HCT116 (cell line): ENCODE data around the gene POLA1. TPM values are rescaled to one million over a fixed set of nuclear protein-coding genes. Genes with fewer than 3 reads are reported as not detected.

Source experiments
- ATAC-seq: fragments of 200-7000 bp; cut with Tn5 transposase; 2 replicates; pipeline ENCODE4 v1.9.1; 2020; ENCODE audit warnings: mild to moderate bottlenecking, moderate library complexity
- BruUV-seq: library from RNA; stranded (reverse); fragments of 400-500 nt; replicated peaks from 2 replicates; lab custom pipeline; 2021; lab: Mats Ljungman, UMichigan
- CTCF ChIA-PET: fragments of 300-600 bp; sonication (Branson Sonifier 250); formaldehyde crosslinking; loops from one replicate; lab custom pipeline; 2021; ENCODE audit warnings: antibody characterized with exemption; lab: Charles Lee
- POLR2A ChIA-PET: fragments of 300-600, 350-600 bp; sonication (Branson Sonifier 250); formaldehyde crosslinking; loops from one replicate; lab custom pipeline; 2021; ENCODE audit warnings: antibody characterized with exemption; lab: Charles Lee
- RAD21 ChIA-PET, 2 experiments: fragments of 300-600 bp; sonication (Branson Sonifier 250); formaldehyde crosslinking; loops; one replicate each; lab custom pipeline; 2023; ENCODE audit warnings: low total read pairs in 2 of 2; ENCODE audit not compliant: uncharacterized antibody in 2 of 2, unreplicated experiment in 2 of 2, low non-redundant PET in 1 of 2; lab: Charles Lee
- DNase-seq: peaks from one replicate; pipeline ENCODE4 v3.0.0-alpha.2; 2010; ENCODE audit warnings: low read depth, low spot score
- H2AFZ ChIP-seq: fragments of 200-600 bp; shearing (Covaris generic), sonication (generic); 2 replicates; pipeline ENCODE4 v1.6.1; 2017; ENCODE audit warnings: low read depth, mixed run types, mixed read lengths, antibody characterized with exemption, low read length; ENCODE audit not compliant: poor library complexity, severe bottlenecking
- H3K27ac ChIP-seq: 2 replicates; pipeline ENCODE4 v1.5.1; 2012; ENCODE audit warnings: low read depth, low read length
- H3K27me3 ChIP-seq: fragments of 200-600 bp; sonication (generic); 2 replicates; pipeline ENCODE4 v1.6.1; 2016; ENCODE audit warnings: mixed run types, low read length, mixed read lengths; ENCODE audit not compliant: insufficient read depth
- H3K36me3 ChIP-seq, 2 experiments: fragments of 200-500 bp in 1 of 2; fragments of 200-600 bp in 1 of 2; sonication (Bioruptor generic) in 1 of 2; sonication (generic) in 1 of 2; 2 replicates each; pipeline versions ENCODE4 v1.5.1 to v1.6.1; 2014 to 2016; ENCODE audit warnings: low read length in 2 of 2, inconsistent platforms in 1 of 2, mixed read lengths in 1 of 2, mixed run types in 1 of 2; ENCODE audit not compliant: insufficient read depth in 2 of 2, control insufficient read depth in 1 of 2
- H3K4me1 ChIP-seq, 2 experiments: fragments of 200-600 bp in 1 of 2; sonication (generic) in 1 of 2; 2 replicates each; pipeline versions ENCODE4 v1.5.1 to v1.6.1; 2012 to 2017; ENCODE audit warnings: low read length in 2 of 2, inconsistent platforms in 1 of 2, mild to moderate bottlenecking in 1 of 2, mixed read lengths in 1 of 2, mixed run types in 1 of 2, moderate library complexity in 1 of 2; ENCODE audit not compliant: insufficient read depth in 2 of 2, control insufficient read depth in 1 of 2
- H3K4me2 ChIP-seq: fragments of 200-600 bp; sonication (generic); 2 replicates; pipeline ENCODE4 v1.6.1; 2017; ENCODE audit warnings: mixed run types, low read length, mixed read lengths
- H3K4me3 ChIP-seq, 2 experiments: fragments of 200-600 bp in 1 of 2; sonication (generic) in 1 of 2; replicated peaks in 1 of 2; 2 replicates each; pipeline ENCODE4 v1.5.1; 2011 to 2016; ENCODE audit warnings: low read length in 2 of 2, control low read depth in 1 of 2, low read depth in 1 of 2, mild to moderate bottlenecking in 1 of 2, mixed read lengths in 1 of 2, mixed run types in 1 of 2
- H3K79me2 ChIP-seq: fragments of 200-600 bp; sonication (generic); 2 replicates; pipeline ENCODE4 v1.6.1; 2017; ENCODE audit warnings: mild to moderate bottlenecking, mixed run types, low read length, moderate library complexity, mixed read lengths; ENCODE audit not compliant: insufficient read depth
- H3K9ac ChIP-seq: fragments of 200-600 bp; sonication (generic); 2 replicates; pipeline ENCODE4 v1.6.1; 2016; ENCODE audit warnings: low read length, mixed read lengths
- H3K9me2 ChIP-seq: fragments of 200-600 bp; sonication (generic), shearing (Covaris generic); 2 replicates; pipeline ENCODE4 v1.6.1; 2017; ENCODE audit warnings: mixed run types, mild to moderate bottlenecking, moderate library complexity; ENCODE audit not compliant: insufficient read depth
- H3K9me3 ChIP-seq, 2 experiments: fragments of 200-500 bp in 1 of 2; fragments of 200-600 bp in 1 of 2; sonication (Bioruptor generic) in 1 of 2; sonication (generic) in 1 of 2; 2 replicates each; pipeline ENCODE4 v1.6.1; 2014 to 2017; ENCODE audit warnings: low read length in 2 of 2, mixed read lengths in 2 of 2, inconsistent platforms in 1 of 2, low read depth in 1 of 2, mild to moderate bottlenecking in 1 of 2, mixed run types in 1 of 2, moderate library complexity in 1 of 2; ENCODE audit not compliant: control insufficient read depth in 1 of 2, insufficient read depth in 1 of 2
- H4K20me1 ChIP-seq: fragments of 200-600 bp; sonication (generic), shearing (Covaris generic); 2 replicates; pipeline ENCODE4 v1.6.1; 2017; ENCODE audit warnings: mixed run types, mild to moderate bottlenecking, moderate library complexity; ENCODE audit not compliant: insufficient read depth
- CTCF ChIP-seq, 3 experiments: fragments of 200-600 bp in 1 of 3; sonication (generic) in 1 of 3; IDR thresholded peaks in 2 of 3; conservative IDR thresholded peaks in 1 of 3; 2 replicates each; pipeline ENCODE4 v1.5.1; 2012 to 2017; ENCODE audit warnings: low read depth in 2 of 3, low read length in 2 of 3, antibody characterized with exemption in 1 of 3, borderline replicate concordance in 1 of 3, control low read depth in 1 of 3, mild to moderate bottlenecking in 1 of 3, mixed read lengths in 1 of 3, mixed run types in 1 of 3, moderate library complexity in 1 of 3; ENCODE audit not compliant: insufficient read depth in 1 of 3
- EGR1 ChIP-seq: IDR thresholded peaks from 2 replicates; pipeline ENCODE4 v1.6.1; 2012; ENCODE audit warnings: low read depth
- ELF1 ChIP-seq: IDR thresholded peaks from 2 replicates; pipeline ENCODE4 v1.6.1; 2012; ENCODE audit warnings: low read depth, borderline replicate concordance
- EZH2 ChIP-seq: fragments of 200-600 bp; sonication (generic); IDR thresholded peaks from 2 replicates; pipeline ENCODE4 v1.6.1; 2017; ENCODE audit warnings: antibody characterized with exemption, mixed run types
- FOSL1 ChIP-seq: IDR thresholded peaks from 2 replicates; pipeline ENCODE4 v1.6.1; 2012; ENCODE audit warnings: low read depth
- JUND ChIP-seq: IDR thresholded peaks from 2 replicates; pipeline ENCODE4 v1.6.1; 2012
- MAX ChIP-seq: IDR thresholded peaks from 2 replicates; pipeline ENCODE4 v1.6.1; 2012
- RAD21 ChIP-seq: IDR thresholded peaks from 2 replicates; pipeline ENCODE4 v1.6.1; 2012; ENCODE audit warnings: low read depth, mild to moderate bottlenecking
- REST ChIP-seq: IDR thresholded peaks from 2 replicates; pipeline ENCODE4 v1.6.1; 2012; ENCODE audit warnings: low read depth
- SP1 ChIP-seq: IDR thresholded peaks from 2 replicates; pipeline ENCODE4 v1.6.1; 2012; ENCODE audit warnings: low read depth
- SRF ChIP-seq: IDR thresholded peaks from 2 replicates; pipeline ENCODE4 v1.6.1; 2012; ENCODE audit warnings: low read depth
- TCF7L2 ChIP-seq: IDR thresholded peaks from 2 replicates; pipeline ENCODE4 v1.7.0; 2011; ENCODE audit warnings: borderline replicate concordance, inconsistent platforms; ENCODE audit not compliant: insufficient read depth, insufficient read length; ENCODE audit errors: extremely low read depth
- YY1 ChIP-seq: IDR thresholded peaks from 2 replicates; pipeline ENCODE4 v1.6.1; 2011; ENCODE audit warnings: low read length, low read depth, moderate library complexity, mild to moderate bottlenecking; ENCODE audit not compliant: insufficient replicate concordance; ENCODE audit errors: extremely low read depth
- ZFX ChIP-seq: fragments of 450-650 bp; IDR thresholded peaks from 2 replicates; pipeline ENCODE4 v1.6.1; 2017
- intact Hi-C: fragments of 100-400 bp; cut with micrococcal nuclease; formaldehyde crosslinking; loops from 2 replicates; pipeline ENCODE4 v1.10.0; 2022
- total RNA-seq: library from RNA; stranded (reverse); gene quantifications from one replicate; pipeline ENCODE4 v1.2.1, GENCODE V29; 2021; ENCODE audit not compliant: unreplicated experiment
- TF ChIP-seq, protein P1 (sequence below): IDR thresholded peaks from 2 replicates; pipeline ENCODE4 v1.6.1; 2012

The POLA1 gene
- total RNA-seq, 1 experiment from 2014 or later = 27.0 TPM

DNA sequence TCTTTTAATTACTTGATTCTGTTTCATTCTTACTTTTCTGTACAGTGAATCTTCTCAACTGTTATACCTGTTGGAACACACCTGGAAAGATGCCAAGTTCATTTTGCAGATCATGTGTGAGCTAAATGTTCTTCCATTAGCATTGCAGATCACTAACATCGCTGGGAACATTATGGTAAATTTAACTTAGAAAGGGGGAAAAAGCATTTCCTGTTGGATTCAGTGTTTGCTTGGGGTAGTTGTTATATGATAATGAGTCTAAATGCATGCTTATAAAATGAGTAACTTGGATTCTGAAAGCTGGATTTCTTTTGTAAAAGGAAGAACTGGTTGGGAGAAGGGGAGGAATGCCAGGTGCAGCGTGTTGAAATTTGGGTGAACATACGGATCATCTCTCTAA lies 47.6 kb downstream of the POLA1 start:
- CTCF ChIA-PET = no interaction called here
- DNase-seq = no peak
- intact Hi-C loops = no loop called here

More for the DNA sequence above, 47.6 kb downstream of the POLA1 start:
- BruUV-seq = no TSS peak
- Histone ChIP-seq H3K9me3 (no peaks in the 10 kb centered on the region), H4K20me1 (no peaks in the 10 kb centered on the region), H3K9ac (no peak overlapping the region), H3K4me2 (no peak overlapping the region), H3K27me3 (no peaks in the 10 kb centered on the region), H3K4me3 (no peak overlapping the region), H3K4me1 (no peaks in the 10 kb centered on the region), H3K36me3 (peaks cover 0 to 14% of the 10 kb centered on the region in 2 experiments; a peak in 1 of 4 replicates), H2AFZ (no peak overlapping the region), H3K9me2 (no peaks in the 10 kb centered on the region), H3K27ac (no peak overlapping the region), H3K79me2 (no peaks in the 10 kb centered on the region)
- ATAC-seq = no peak
- RAD21 ChIA-PET = no interaction called here
- POLR2A ChIA-PET = no interaction called here
- TF ChIP-seq ZFX (no peak), SP1 (no peak), REST (no peak), MAX (no peak), ELF1 (no peak), SRF (no peak), JUND (no peak), FOSL1 (no peak), TCF7L2 (no peak), EZH2 (no peak), YY1 (no peak), EGR1 (no peak), CTCF (IDR thresholded peaks at IDR 0.05 in 2 of 3, conservative IDR thresholded peaks at IDR 0.05 in 1 of 3; ENCODE audit: borderline replicate concordance in 1 of 3, insufficient read depth in 1 of 3, low read depth in 2 of 3, low read length in 2 of 3) (no peak), RAD21 (no peak)
- TF ChIP-seq, protein P1, sequence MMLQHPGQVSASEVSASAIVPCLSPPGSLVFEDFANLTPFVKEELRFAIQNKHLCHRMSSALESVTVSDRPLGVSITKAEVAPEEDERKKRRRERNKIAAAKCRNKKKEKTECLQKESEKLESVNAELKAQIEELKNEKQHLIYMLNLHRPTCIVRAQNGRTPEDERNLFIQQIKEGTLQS = no peak
